GM12878 (cell line): ENCODE results near the gene ZNF396. TPM values are rescaled to one million over a fixed set of nuclear protein-coding genes. Genes with fewer than 3 reads are reported as not detected.

Source experiments
- ATAC-seq: fragments of 200-7000 bp; cut with Tn5 transposase; 3 replicates; pipeline ENCODE4 v1.9.1; 2020; ENCODE audit warnings: mild to moderate bottlenecking, moderate library complexity
- BruUV-seq: library from RNA; stranded (reverse); fragments of 400-500 nt; replicated peaks from 2 replicates; lab custom pipeline; 2021; lab: Mats Ljungman, UMichigan
- CTCF ChIA-PET: fragments of 300-600 bp; sonication (Branson Sonifier 250); formaldehyde crosslinking; extraction: SDS; loops from one replicate; lab custom pipeline; 2021; ENCODE audit warnings: inconsistent platforms; lab: Yijun Ruan, JAX
- POLR2A ChIA-PET: fragments of 350-600 bp; formaldehyde crosslinking; extraction: SDS; loops from one replicate; lab custom pipeline; 2021; ENCODE audit warnings: inconsistent platforms; lab: Charles Lee
- RAD21 ChIA-PET: fragments of 300-600 bp; sonication (Branson Sonifier 250); formaldehyde crosslinking; loops from one replicate; lab custom pipeline; 2023; ENCODE audit warnings: antibody characterized with exemption; ENCODE audit not compliant: unreplicated experiment; lab: Charles Lee
- SMC1A ChIA-PET: fragments of 300-600 bp; sonication (Branson Sonifier 250); formaldehyde crosslinking; loops from one replicate; lab custom pipeline; 2023; ENCODE audit not compliant: unreplicated experiment, uncharacterized antibody; lab: Charles Lee
- DNase-seq: peaks from one replicate; pipeline ENCODE4 v3.0.0-alpha.2; 2011; ENCODE audit warnings: low read depth, low spot score
- FAIRE-seq: peaks from 3 replicates; lab custom pipeline; 2011; peaks lifted over from hg19 to GRCh38; lab: Jason Lieb, UNC
- H2AFZ ChIP-seq: 2 replicates; pipeline ENCODE4 v1.6.0; 2011; ENCODE audit warnings: low read depth, low read length, control low read depth; ENCODE audit not compliant: control insufficient read depth
- H3K27ac ChIP-seq: 2 replicates; pipeline ENCODE4 v1.5.1; 2011; ENCODE audit warnings: control low read depth; ENCODE audit not compliant: control insufficient read depth, insufficient read depth
- H3K27me3 ChIP-seq, 2 experiments: replicated peaks in 1 of 2; 2 replicates each; pipeline versions ENCODE4 v1.6.0 to v1.6.1; 2011; ENCODE audit warnings: low read length in 1 of 2; ENCODE audit not compliant: control insufficient read depth in 2 of 2, insufficient read depth in 2 of 2
- H3K36me3 ChIP-seq, 2 experiments: 2 replicates each; pipeline ENCODE4 v1.5.1; 2011; ENCODE audit warnings: low read length in 1 of 2; ENCODE audit not compliant: control insufficient read depth in 2 of 2, insufficient read depth in 2 of 2
- H3K4me1 ChIP-seq: 2 replicates; pipeline ENCODE4 v1.6.1; 2011; ENCODE audit warnings: mild to moderate bottlenecking, low read length, moderate library complexity, mixed read lengths; ENCODE audit not compliant: control insufficient read depth, insufficient read depth
- H3K4me2 ChIP-seq: 2 replicates; pipeline ENCODE4 v1.6.0; 2011; ENCODE audit warnings: control low read depth; ENCODE audit not compliant: control insufficient read depth, insufficient read depth
- H3K4me3 ChIP-seq: fragments of 200-600 bp; sonication (generic); 2 replicates; pipeline ENCODE4 v1.5.1; 2016
- H3K79me2 ChIP-seq: 2 replicates; pipeline ENCODE4 v1.6.0; 2011; ENCODE audit warnings: low read length; ENCODE audit not compliant: control insufficient read depth, insufficient read depth
- H3K9ac ChIP-seq: 2 replicates; pipeline ENCODE4 v1.8.0; 2011; ENCODE audit warnings: low read length, control low read depth, mixed read lengths; ENCODE audit not compliant: control insufficient read depth, insufficient read depth
- H3K9me3 ChIP-seq: replicated peaks from 3 replicates; pipeline ENCODE4 v1.5.1; 2011; ENCODE audit warnings: mild to moderate bottlenecking, low read length; ENCODE audit not compliant: control insufficient read depth, insufficient read depth
- H4K20me1 ChIP-seq: 2 replicates; pipeline ENCODE4 v1.6.0; 2011; ENCODE audit not compliant: control insufficient read depth, insufficient read depth
- ATF2 ChIP-seq: IDR thresholded peaks from 2 replicates; pipeline ENCODE4 v1.6.1; 2012; ENCODE audit warnings: low read length, inconsistent platforms
- ATF7 ChIP-seq: fragments of 450-650 bp; IDR thresholded peaks from 2 replicates; pipeline ENCODE4 v1.6.1; 2016; ENCODE audit warnings: low read depth, mild to moderate bottlenecking
- BRCA1 ChIP-seq: IDR thresholded peaks from 2 replicates; pipeline ENCODE4 v1.6.1; 2011; ENCODE audit warnings: low read depth, low read length, improper control_type of control experiment
- CBX3 ChIP-seq: fragments of 200-600 bp; sonication (generic); IDR thresholded peaks from 2 replicates; pipeline ENCODE4 v1.6.1; 2016; ENCODE audit warnings: low read depth, borderline replicate concordance
- IKZF1 ChIP-seq: fragments of 450-650 bp; conservative IDR thresholded peaks from 2 replicates; pipeline ENCODE4 v1.6.1; 2017; ENCODE audit warnings: antibody characterized with exemption, mild to moderate bottlenecking
- IKZF2 ChIP-seq, 2 experiments: fragments of 450-650 bp; IDR thresholded peaks; 2 replicates each; pipeline ENCODE4 v1.6.1; 2017; ENCODE audit warnings: mild to moderate bottlenecking in 2 of 2, moderate library complexity in 2 of 2
- KDM1A ChIP-seq: fragments of 200-600 bp; sonication (generic); IDR thresholded peaks from 2 replicates; pipeline ENCODE4 v1.6.1; 2016; ENCODE audit warnings: borderline replicate concordance
- KLF5 ChIP-seq: fragments of 450-650 bp; IDR thresholded peaks from 2 replicates; pipeline ENCODE4 v1.6.1; 2014; ENCODE audit warnings: mild to moderate bottlenecking; ENCODE audit not compliant: partially characterized antibody
- LARP7 ChIP-seq: fragments of 450-650 bp; IDR thresholded peaks from 2 replicates; pipeline ENCODE4 v1.6.1; 2017; ENCODE audit warnings: mild to moderate bottlenecking
- NRF1 ChIP-seq: conservative IDR thresholded peaks from 2 replicates; pipeline ENCODE4 v1.6.1; 2011; ENCODE audit warnings: mild to moderate bottlenecking, low read depth, low read length, improper control_type of control experiment
- PAX5 ChIP-seq: IDR thresholded peaks from 2 replicates; pipeline ENCODE4 v1.6.1; 2011; ENCODE audit warnings: low read depth, low read length, borderline replicate concordance
- RELA ChIP-seq: fragments of 450-650 bp; IDR thresholded peaks from 2 replicates; pipeline ENCODE4 v1.8.0; 2014; ENCODE audit warnings: borderline replicate concordance; ENCODE audit not compliant: partially characterized antibody
- RUNX3 ChIP-seq: IDR thresholded peaks from 2 replicates; pipeline ENCODE4 v1.6.1; 2012; ENCODE audit warnings: low read length, inconsistent platforms
- SUPT20H ChIP-seq: IDR thresholded peaks from 2 replicates; pipeline ENCODE4 v1.6.1; 2011; ENCODE audit warnings: low read depth, mild to moderate bottlenecking, low read length, moderate library complexity, borderline replicate concordance; ENCODE audit not compliant: control insufficient read depth
- ZBTB40 ChIP-seq: fragments of 450-650 bp; IDR thresholded peaks from 2 replicates; pipeline ENCODE4 v1.6.1; 2016; ENCODE audit warnings: mild to moderate bottlenecking, moderate library complexity, borderline replicate concordance
- ZNF592 ChIP-seq: fragments of 450-650 bp; IDR thresholded peaks from 2 replicates; pipeline ENCODE4 v1.6.1; 2017; ENCODE audit warnings: mild to moderate bottlenecking, moderate library complexity
- WGBS: methylation state at CpG from one replicate; pipeline ENCODE4 v1.1.6; 2016; ENCODE audit warnings: low lambda C conversion rate; ENCODE audit not compliant: insufficient replicate concordance, insufficient coverage; ENCODE audit errors: missing lambda C conversion rate; 5-methylcytosine and 5-hydroxymethylcytosine counted together
- in situ Hi-C: fragments of 300-500 bp; cut with MboI; formaldehyde crosslinking; loops from 9 replicates; pipeline ENCODE4 v1.14.3; 2018; ENCODE audit warnings: mixed read lengths
- intact Hi-C: fragments of 100-400 bp; cut with micrococcal nuclease; formaldehyde crosslinking; loops from one replicate; pipeline ENCODE4 v1.14.2; 2022; ENCODE audit not compliant: unreplicated experiment
- polyA plus RNA-seq, 11 experiments: library from polyadenylated mRNA; depleted of rRNA in 4 of 11; unstranded in 6 of 11; stranded (reverse) in 5 of 11; fragments of >200 nt; fragmentation: Nextera tagmentation in 4 of 11; fragmentation: Illumina TruSeq in 1 of 11; extraction: Ambion mirVana in 4 of 11; extraction: Trizol in 1 of 11; gene quantifications; 1 replicate in 1 of 11; 2 replicates in 10 of 11; pipeline versions ENCODE4 v1.2.1 to v1.2.3, GENCODE V29; 2011 to 2016; ENCODE audit warnings: inconsistent platforms in 2 of 11, missing spikeins in 2 of 11, low read depth in 1 of 11
- total RNA-seq, 4 experiments: library from RNA; depleted of rRNA in 3 of 4; stranded (reverse); fragments of >200 nt in 3 of 4; fragmentation: Illumina TruSeq in 1 of 4; extraction: Trizol in 1 of 4; gene quantifications; 2 replicates each; pipeline versions ENCODE4 v1.2.1 to v1.2.3, GENCODE V29; 2013 to 2021

The ZNF396 gene
- total and polyA plus RNA-seq, 10 of the 15 experiments (the other 5 are each of a cell fraction or from before 2014, with no cell fraction given), result 0.14 to 0.79 (median 0.47) TPM

DNA sequence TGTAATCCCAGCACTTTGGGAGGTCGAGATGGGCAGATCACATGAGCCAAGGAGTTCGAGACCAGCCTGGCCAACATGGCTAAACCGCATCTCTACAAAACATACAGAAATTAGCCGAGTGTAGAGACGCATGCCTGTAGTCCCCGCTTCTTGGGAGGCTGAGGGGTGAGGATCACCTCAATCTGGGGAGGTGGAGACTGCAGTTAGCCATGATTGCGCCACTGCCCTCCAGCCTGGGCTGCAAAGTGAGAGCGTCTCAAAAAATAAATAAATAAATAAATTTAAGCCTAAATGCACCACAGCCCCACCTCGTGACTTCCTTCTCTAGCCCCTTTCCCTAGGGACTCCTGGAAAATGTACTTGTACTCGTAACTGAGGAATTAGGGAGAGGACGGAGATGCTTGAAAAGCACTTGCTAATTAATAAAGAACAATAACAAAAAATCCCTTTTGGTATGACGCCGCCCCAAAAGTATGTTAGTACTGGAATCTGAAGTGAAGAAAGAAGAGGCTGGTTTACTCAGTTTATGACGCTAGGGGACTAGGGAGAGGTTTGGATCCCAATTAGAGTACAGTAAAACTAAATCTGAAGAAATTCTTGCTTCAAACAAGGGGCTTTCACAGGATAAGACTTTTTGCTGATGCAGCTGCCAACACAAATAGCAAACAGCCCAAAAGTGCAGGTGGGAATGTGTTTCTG lies 887 bp upstream of the ZNF396 start:
- no peaks in the 10 kb centered on the region for H3K36me3 ChIP-seq
- TF ChIP-seq PAX5 (no peak), SUPT20H (no peak), IKZF1 (no peak), RUNX3 (no peak), KDM1A (no peak), RELA (no peak), IKZF2 (IDR thresholded peaks at IDR 0.05) (no peak), NRF1 (no peak), CBX3 (no peak), ATF7 (no peak), ATF2 (no peak), ZBTB40 (no peak), BRCA1 (no peak), ZNF592 (no peak), LARP7 (no peak), KLF5 (no peak)
- BruUV-seq, result no TSS peak
- H2AFZ ChIP-seq, result no peak overlapping the region
- ATAC-seq (no peak), FAIRE-seq (no peak), DNase-seq (no peak)
- no peaks in the 10 kb centered on the region for H3K79me2 ChIP-seq
- H3K9me3 ChIP-seq, result no peaks in the 10 kb centered on the region
- H3K27me3 ChIP-seq, result no peaks in the 10 kb centered on the region
- ChIA-PET RAD21 (no interaction called here), CTCF (no interaction called here), POLR2A (interaction anchor here (0.6 kb wide), 1 partner anchor 37 kb away, joined by 3 read pairs; no protein-coding TSS in a partner anchor), SMC1A (no interaction called here)
- H3K4me1 ChIP-seq, result no peaks in the 10 kb centered on the region
- no peak overlapping the region for H3K9ac ChIP-seq
- H4K20me1 ChIP-seq, result no peaks in the 10 kb centered on the region
- intact Hi-C loops (no loop called here), in situ Hi-C loops (no loop called here)
- no peak overlapping the region for H3K27ac ChIP-seq
- no peak overlapping the region for H3K4me3 ChIP-seq
- 81% methylated on average over 14 of the region's 14 CpGs for WGBS
- no peak overlapping the region for H3K4me2 ChIP-seq
